Fibroblast of gingiva (primary cell): Measurements from ENCODE around the gene CTSW.

Source experiments
- DNase-seq: peaks from one replicate; pipeline ENCODE4 v3.0.0-alpha.2; 2011; ENCODE audit warnings: low read depth

Gene CTSW

DNA sequence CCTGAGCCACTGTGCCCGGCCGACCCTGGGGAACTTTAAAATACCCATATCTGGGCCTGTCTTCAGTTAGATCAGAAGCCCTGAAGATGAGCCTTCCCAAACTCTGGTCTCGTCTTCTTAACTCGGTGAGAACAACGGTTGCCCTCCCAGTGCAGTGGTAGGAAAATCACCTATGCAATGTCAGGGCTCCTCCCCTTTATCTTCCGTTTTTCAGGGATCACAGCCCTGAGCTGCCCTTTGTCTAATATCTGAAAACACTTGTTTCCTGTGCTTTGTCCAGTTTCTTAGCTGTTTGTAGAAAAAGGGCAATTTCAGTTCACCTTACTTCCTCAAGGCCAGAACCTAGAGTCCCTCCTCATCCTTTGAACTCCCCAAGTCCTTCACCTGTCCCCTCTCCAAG lies 49.0 kb downstream of the CTSW start:
- no peak for DNase-seq

DNA sequence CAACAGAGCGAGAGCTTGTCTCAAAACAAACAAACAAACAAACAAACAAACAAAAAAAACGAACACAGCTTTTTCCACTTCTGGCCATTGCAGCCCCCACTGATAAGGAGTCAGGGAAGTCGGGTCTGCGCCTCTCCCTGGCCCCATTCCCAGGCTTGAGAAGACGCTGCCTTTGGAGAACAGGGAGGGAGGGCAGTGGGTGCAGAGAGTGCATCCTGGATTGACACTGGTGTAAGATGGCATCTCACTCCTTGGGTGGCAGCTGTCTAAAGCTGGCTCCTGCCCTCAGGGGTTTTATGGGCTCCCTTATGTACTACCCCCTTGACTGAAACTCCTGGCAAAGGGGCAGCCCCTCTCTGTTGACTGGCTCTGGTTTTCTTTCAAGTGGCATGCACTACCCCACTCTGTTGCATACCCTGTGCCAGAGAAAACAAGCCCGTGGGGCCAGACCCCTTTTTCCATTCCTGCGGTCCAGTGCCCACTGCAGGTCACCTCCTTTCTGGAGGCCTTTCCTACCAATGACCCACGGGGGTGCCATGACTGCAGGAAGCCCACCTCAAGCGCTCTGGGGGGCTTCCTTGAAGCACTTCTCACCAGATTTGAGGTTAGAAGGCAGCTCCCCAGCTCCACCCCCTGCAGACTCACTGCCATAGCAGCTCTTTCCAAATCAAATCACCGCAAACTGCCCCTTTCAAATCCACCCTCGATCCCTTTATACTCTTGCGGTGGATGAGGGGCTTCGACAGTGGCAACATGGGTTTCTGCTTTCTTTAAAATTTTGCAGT lies 52.3 kb downstream of the CTSW start:
- DNase-seq, result no peak

- DNase-seq, result no peak
Observed at GRCh38 chr11:65932558-65932919, 52.9 kb downstream of the CTSW start.
